Ascending aorta (tissue), 2 donors: ENCODE measurements around the gene CEMIP. TPM values are rescaled to one million over a fixed set of nuclear protein-coding genes. Genes with fewer than 3 reads are reported as not detected.

Source experiments
- DNase-seq, 2 donors: peaks; one replicate each; pipeline ENCODE4 v3.0.0-alpha.2; 2019; ENCODE audit warnings: low spot score in 2 of 2
- H3K27ac ChIP-seq, 2 donors: fragments of 200-600 bp; sonication (generic); one replicate each; pipeline ENCODE4 v1.5.1; 2016 to 2017; ENCODE audit warnings: mild to moderate bottlenecking in 1 of 2
- H3K27me3 ChIP-seq: fragments of 200-600 bp; sonication (generic); one replicate; pipeline ENCODE4 v1.5.1; 2017
- H3K36me3 ChIP-seq, 2 donors: fragments of 200-600 bp; sonication (generic); one replicate each; pipeline ENCODE4 v1.5.1; 2016
- H3K4me1 ChIP-seq, 2 donors: fragments of 200-600 bp; sonication (generic); one replicate each; pipeline ENCODE4 v1.5.1; 2016 to 2017; ENCODE audit warnings: mild to moderate bottlenecking in 1 of 2
- H3K4me3 ChIP-seq, 2 donors: fragments of 200-600 bp; sonication (generic); one replicate each; pipeline ENCODE4 v1.5.1; 2016 to 2017; ENCODE audit warnings: mild to moderate bottlenecking in 1 of 2
- H3K9me3 ChIP-seq, 2 donors: fragments of 200-600 bp; sonication (generic); one replicate each; pipeline ENCODE4 v1.5.1; 2016
- intact Hi-C: fragments of 100-400 bp; cut with DNase I; formaldehyde crosslinking; loops from one replicate; pipeline ENCODE4 v1.15.1; 2023
- total RNA-seq: library from RNA; depleted of rRNA; stranded (reverse); fragments of >200 nt; gene quantifications from one replicate; pipeline ENCODE4 v1.1.0, GENCODE V29; 2016
- TF ChIP-seq, protein P1 (sequence below), 3 experiments: fragments of 200-600 bp in 2 of 3; fragments of 450-650 bp in 1 of 3; sonication (generic) in 2 of 3; IDR thresholded peaks; one replicate each; pipeline ENCODE4 v1.5.1; 2016 to 2019; ENCODE audit warnings: antibody characterized with exemption in 3 of 3, mild to moderate bottlenecking in 1 of 3, moderate library complexity in 1 of 3

Gene CEMIP
- total RNA-seq, 1 donor from 2014 or later, result not detected

DNA sequence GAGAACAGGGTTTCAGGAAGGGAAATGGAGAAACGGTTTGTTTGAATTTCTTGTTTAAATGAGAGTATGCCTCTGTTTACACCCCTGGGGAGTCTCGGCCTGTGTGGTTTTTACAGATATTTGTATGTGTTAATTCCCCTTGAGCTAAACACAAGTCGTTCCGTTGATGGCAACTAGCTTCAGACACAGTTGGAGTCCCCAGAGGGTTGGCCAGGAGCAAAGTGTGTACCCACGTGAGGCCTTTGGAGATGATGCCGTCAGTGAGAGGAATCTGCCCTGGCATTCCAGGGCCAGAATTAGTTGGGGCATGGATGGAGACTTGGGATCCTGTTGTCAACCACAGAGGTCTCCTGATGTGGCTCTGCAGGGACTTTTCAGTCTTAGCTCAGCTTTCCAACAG lies 44.0 kb downstream of the CEMIP start:
- H3K4me3 ChIP-seq, result no peak overlapping the region
- H3K27me3 ChIP-seq, result no peaks in the 10 kb centered on the region
- no peaks in the 10 kb centered on the region for H3K36me3 ChIP-seq
- no peak for DNase-seq
- intact Hi-C loops, result no loop called here
- H3K9me3 ChIP-seq, result no peaks in the 10 kb centered on the region
- H3K27ac ChIP-seq, result no peak overlapping the region
- TF ChIP-seq, protein P1, sequence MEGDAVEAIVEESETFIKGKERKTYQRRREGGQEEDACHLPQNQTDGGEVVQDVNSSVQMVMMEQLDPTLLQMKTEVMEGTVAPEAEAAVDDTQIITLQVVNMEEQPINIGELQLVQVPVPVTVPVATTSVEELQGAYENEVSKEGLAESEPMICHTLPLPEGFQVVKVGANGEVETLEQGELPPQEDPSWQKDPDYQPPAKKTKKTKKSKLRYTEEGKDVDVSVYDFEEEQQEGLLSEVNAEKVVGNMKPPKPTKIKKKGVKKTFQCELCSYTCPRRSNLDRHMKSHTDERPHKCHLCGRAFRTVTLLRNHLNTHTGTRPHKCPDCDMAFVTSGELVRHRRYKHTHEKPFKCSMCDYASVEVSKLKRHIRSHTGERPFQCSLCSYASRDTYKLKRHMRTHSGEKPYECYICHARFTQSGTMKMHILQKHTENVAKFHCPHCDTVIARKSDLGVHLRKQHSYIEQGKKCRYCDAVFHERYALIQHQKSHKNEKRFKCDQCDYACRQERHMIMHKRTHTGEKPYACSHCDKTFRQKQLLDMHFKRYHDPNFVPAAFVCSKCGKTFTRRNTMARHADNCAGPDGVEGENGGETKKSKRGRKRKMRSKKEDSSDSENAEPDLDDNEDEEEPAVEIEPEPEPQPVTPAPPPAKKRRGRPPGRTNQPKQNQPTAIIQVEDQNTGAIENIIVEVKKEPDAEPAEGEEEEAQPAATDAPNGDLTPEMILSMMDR (IDR thresholded peaks at IDR 0.05), result no peak
- H3K4me1 ChIP-seq, result peaks cover 0 to 20% of the 10 kb centered on the region in 2 donors

GRCh38 chr15:80823995-80824394 lies 44.8 kb downstream of the CEMIP start:
- intact Hi-C loops, result no loop called here
- Histone ChIP-seq H3K9me3 (no peaks in the 10 kb centered on the region), H3K4me1 (peaks cover 0 to 17% of the 10 kb centered on the region in 2 donors), H3K36me3 (no peaks in the 10 kb centered on the region), H3K4me3 (no peak overlapping the region), H3K27me3 (no peaks in the 10 kb centered on the region), H3K27ac (no peak overlapping the region)
- TF ChIP-seq, protein P1 (IDR thresholded peaks at IDR 0.05), result no peak
- DNase-seq, result peak in 1 of 2 donors; percentile 16

DNA sequence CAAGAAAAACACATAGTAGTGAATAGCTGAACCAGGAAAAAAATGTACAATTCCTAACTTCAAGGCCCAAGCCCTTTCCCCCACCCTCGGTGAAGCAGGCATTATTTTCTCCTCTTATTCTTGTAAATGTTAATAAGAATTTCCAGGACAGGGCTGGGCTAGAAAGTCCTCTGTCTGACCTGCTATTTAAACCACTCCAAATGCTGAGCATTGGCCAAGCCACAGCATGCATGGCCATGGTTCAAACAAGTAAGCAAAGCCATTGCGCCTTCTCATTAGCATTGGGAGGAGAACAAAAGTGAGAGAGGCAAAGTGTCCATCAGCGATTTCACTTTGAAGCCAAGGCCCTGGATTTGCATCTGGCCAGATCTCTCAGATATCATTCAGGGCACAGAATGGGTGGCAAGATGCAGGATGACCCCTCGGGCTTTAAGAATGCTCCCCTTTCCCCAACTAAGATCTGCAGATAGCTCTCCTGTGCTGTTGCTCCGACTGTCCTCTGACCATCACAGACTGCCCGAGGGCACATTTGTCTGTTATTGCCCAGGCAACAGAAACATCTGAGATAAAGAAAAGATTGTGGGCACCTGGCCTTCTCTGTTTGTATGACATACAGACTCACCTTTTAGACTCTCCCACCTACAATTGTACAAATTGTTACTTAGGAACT lies 46.3 kb downstream of the CEMIP start:
- Histone ChIP-seq H3K27ac (no peak overlapping the region), H3K4me3 (no peak overlapping the region), H3K27me3 (no peaks in the 10 kb centered on the region), H3K9me3 (no peaks in the 10 kb centered on the region), H3K4me1 (peaks cover 0 to 2% of the 10 kb centered on the region in 2 donors), H3K36me3 (no peaks in the 10 kb centered on the region)
- intact Hi-C loops, result no loop called here
- TF ChIP-seq, protein P1 (IDR thresholded peaks at IDR 0.05), result no peak
- DNase-seq, result peak in 1 of 2 donors; percentile 58

GRCh38 chr15:80828796-80829195 lies 49.6 kb downstream of the CEMIP start:
- no peaks in the 10 kb centered on the region for H3K9me3 ChIP-seq
- DNase-seq, result no peak
- TF ChIP-seq, protein P1 (IDR thresholded peaks at IDR 0.05), result no peak
- H3K36me3 ChIP-seq, result no peaks in the 10 kb centered on the region
- intact Hi-C loops, result no loop called here
- H3K27ac ChIP-seq, result no peak overlapping the region
- H3K27me3 ChIP-seq, result no peaks in the 10 kb centered on the region
- peaks cover 0 to 10% of the 10 kb centered on the region in 2 donors for H3K4me1 ChIP-seq
- no peak overlapping the region for H3K4me3 ChIP-seq

DNA sequence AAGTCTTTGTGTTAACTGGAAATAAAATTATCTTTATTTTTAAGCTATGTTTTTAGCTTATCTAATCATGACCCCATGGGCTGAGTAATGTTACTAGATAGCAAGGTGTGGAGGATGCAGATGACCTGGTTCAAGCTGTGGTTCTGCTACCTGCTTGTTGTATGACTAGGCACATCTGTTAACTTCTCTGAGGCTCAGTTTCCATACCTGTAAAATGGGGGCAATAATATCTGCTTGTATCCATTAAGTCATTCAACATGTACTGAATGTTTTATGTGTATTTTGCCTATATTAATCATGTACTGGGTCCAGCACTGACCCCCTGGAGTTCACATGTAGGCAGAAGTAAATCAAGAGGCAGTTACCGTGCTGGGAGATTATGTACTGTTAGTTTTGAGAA lies 51.5 kb downstream of the CEMIP start:
- H3K4me3 ChIP-seq, result no peak overlapping the region
- intact Hi-C loops, result no loop called here
- no peaks in the 10 kb centered on the region for H3K36me3 ChIP-seq
- no peaks in the 10 kb centered on the region for H3K27me3 ChIP-seq
- no peaks in the 10 kb centered on the region for H3K9me3 ChIP-seq
- peaks cover 0 to 17% of the 10 kb centered on the region in 2 donors for H3K4me1 ChIP-seq
- DNase-seq, result no peak
- no peak overlapping the region for H3K27ac ChIP-seq
- TF ChIP-seq, protein P1 (IDR thresholded peaks at IDR 0.05), result no peak
